Diencephalon (tissue), 1 donor: Measurements from ENCODE around the gene TRMT61A. TPM values are rescaled to one million over a fixed set of nuclear protein-coding genes. Genes with fewer than 3 reads are reported as not detected.

Experiments
- small RNA-seq: library from RNA; depleted of rRNA; stranded (forward); fragments of <200 nt; gene quantifications from one replicate; pipeline ENCODE3, GENCODE V24; 2014
- total RNA-seq: library from RNA; depleted of rRNA; stranded (reverse); fragments of >200 nt; gene quantifications from one replicate; pipeline ENCODE4 v1.2.3, GENCODE V29; 2014

The TRMT61A gene
- total RNA-seq, result 6.9 TPM

DNA sequence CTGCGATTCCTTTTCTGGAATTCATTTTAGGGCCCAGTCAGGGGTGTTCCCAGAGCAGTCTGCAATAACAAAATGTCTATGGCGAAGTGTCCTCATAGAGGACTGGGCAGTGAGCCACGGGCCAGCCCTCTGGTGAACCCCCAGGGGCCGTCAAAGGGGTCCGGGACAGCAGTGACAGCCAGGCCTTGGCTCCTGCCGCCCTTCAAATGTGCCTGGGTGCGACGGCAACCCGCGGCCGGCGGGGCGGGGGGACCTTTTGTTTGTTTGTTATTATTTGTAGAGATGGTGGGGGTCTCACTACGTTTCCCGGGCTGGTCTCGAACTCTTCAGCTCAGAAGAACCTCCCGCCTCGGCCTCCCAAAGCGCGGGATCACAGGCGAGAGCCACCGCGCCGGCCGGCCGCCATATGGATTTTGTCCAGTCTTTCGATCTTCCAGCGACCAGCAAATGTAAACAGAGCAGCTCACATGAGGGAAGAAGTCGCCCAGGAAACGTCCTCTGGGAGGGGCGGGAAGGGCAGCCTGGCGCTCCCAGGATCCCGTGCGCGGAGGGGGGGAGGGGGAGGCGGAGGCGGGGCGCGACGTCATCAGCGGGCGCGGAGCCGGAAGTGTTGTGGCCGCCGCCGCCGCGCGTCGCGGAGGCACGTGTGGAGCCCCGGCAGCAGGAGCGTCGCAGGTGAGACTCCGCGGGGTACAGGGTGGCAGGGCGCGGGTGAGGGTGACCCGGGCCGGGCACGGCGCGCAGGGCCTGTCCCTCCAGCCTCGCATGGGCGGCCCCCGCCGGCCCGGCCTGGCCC is at the start of gene TRMT61A:
Gene TRMT61A, plus strand, starts transcription at position 610 of the 796 bp plus-strand sequence. CDS start 783 bp downstream, outside the sequence.

DNA sequence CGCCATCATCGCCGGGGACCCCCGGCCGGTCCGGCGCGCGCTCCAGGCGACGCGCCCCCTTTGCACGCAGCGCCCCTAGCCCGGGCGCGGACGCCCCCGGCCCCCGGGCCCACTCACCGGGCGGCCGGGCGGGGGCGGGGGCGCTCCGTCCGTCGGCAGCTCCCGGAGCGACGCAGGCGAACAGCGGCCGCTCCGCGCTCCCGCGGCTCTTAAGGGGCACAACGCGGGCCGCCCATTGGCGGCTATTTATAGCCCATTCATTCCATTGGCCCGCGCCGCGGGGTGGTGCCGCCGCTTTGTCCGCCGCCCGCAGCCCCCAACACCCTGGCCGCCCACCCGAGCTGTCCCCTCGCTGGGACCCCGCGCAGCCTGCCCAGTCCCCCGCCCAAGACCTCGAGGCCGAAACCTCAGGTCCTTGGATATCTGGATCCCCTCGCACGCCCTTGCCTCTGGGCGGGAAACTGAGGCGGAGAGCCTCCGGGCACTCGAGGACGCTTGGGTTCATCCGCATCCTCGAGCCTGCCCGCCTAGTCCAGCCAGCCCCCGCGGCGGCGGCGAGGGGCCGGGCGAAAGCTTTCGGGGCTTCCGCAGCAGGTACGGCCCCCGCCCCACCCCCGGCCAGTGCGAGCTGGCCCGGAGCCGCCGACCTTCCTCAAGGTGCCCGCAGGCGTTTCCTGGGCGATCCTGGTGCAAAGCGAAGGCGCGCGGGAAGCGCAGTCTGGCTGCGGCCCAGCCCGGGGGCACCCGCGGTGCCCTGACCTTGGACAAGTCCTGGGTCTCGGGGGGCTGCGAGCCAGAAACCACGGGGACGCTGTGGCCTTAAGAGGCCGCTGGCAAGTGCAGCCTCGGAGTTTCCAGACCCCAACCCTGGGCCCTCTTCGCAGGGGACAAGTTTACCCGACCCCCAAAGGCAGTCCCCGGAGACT is 6.1 kb upstream of the TRMT61A start, which contains the start of gene CKB:
Gene CKB, minus strand, starts transcription at position 182 of the 926 bp plus-strand sequence. CDS start 337 bp downstream, outside the sequence.

DNA sequence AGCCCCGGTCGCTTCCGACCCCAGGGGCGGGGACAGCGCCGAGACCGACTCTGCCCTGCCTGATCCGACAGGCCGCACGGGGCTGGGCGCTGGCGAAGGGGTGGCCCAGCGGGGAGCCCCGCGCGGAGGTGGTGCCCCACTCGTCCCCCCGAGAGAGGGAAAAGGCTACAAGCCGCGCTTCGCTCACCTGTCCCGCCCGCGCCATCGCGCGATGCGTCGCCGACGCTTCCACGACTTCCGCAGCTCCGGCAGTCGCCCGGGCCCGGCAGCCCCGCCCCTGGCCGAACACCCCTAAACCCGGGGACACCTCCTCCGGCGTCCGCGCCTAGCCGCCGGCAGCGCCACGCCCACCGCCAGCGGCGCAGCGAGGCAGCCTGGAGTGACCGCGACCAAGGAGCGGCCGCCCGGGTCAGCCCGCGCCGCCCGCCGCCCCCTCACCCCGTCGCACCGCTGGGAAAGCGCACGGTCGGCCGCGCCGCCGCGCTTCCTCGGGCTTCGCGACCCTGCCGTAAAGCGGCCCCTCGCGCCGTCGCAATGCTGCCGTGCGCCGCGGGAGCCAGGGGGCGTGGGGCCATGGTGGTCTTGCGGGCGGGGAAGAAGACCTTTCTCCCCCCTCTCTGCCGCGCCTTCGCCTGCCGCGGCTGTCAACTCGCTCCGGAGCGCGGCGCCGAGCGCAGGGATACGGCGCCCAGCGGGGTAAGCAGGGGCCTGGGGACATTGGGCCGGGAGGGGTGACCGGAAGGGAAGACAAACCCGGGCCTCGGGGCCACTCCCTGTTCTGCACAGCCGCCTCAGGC is 33.6 kb downstream of the TRMT61A start, which contains the start of the genes BAG5 and COA8:
Gene BAG5, minus strand, starts transcription at position 229 of the 797 bp plus-strand sequence. CDS start 1,493 bp downstream, outside the sequence.
Gene COA8, plus strand, starts transcription at position 532 of the 797 bp plus-strand sequence. Its CDS starts 42 bp downstream, at position 574.

Small RNAs within 50 kb of the gene (small RNA-seq; reads per million reads assigned to genes)
- 0.13 reads per million for gene RNU4-68P
- not detected for gene RNU7-160P

Other genes with a start within 250 kb of the TRMT61A start
- 152 TPM for gene EIF5, start 195.0 kb upstream of the TRMT61A start, total RNA-seq
- gene MARK3, start 143.8 kb upstream of the TRMT61A start, total RNA-seq, result 142 TPM
- gene CKB, start 6.4 kb upstream of the TRMT61A start, total RNA-seq, result 328 TPM
- 44.8 TPM for gene BAG5, start 33.5 kb downstream of the TRMT61A start, total RNA-seq
- 48.2 TPM for gene COA8, start 33.8 kb downstream of the TRMT61A start, total RNA-seq
- 465 TPM for gene KLC1, start 100.0 kb downstream of the TRMT61A start, total RNA-seq
- 10.4 TPM for gene XRCC3, start 186.3 kb downstream of the TRMT61A start, total RNA-seq
- gene ZFYVE21, start 186.6 kb downstream of the TRMT61A start, total RNA-seq, result 39.9 TPM